Fibroblast of upper back skin (primary cell): ENCODE measurements around the gene ZBED1.
A peak's percentile ranks its signal among the peaks of the same experiment; 100 is the strongest.
"Not testable (repeated sequence)": the region's sequence is repeated elsewhere in the genome, so short reads cannot be mapped to it uniquely, and the experiment has no call there.

Source experiments
- DNase-seq: peaks from one replicate; pipeline ENCODE4 v3.0.0-alpha.2; 2013

ZBED1 gene

GRCh38 chrX:2500803-2501558 lies at the start of gene ZBED1, which contains the start of gene DHRSX:
ZBED1 (minus strand) TSS chrX:2500976; CDS start chrX:2490719, 10,257 bp downstream.
DHRSX (minus strand) TSS chrX:2500976; CDS start chrX:2500925, 51 bp downstream.
- DNase-seq: peak; percentile 23

GRCh38 chrX:2549876-2550275 lies 49.1 kb upstream of the ZBED1 start:
- no peak for DNase-seq

GRCh38 chrX:2548711-2549423 lies 48.1 kb upstream of the ZBED1 start:
- peak; percentile 4 for DNase-seq

- DNase-seq: no peak
Observed at GRCh38 chrX:2547736-2548135, 47.0 kb upstream of the ZBED1 start.

GRCh38 chrX:2546496-2546895 lies 45.7 kb upstream of the ZBED1 start:
- DNase-seq: no peak

GRCh38 chrX:2545144-2545543 lies 44.4 kb upstream of the ZBED1 start:
- no peak for DNase-seq

- DNase-seq: no peak
Observed at GRCh38 chrX:2542826-2543521, 42.2 kb upstream of the ZBED1 start.

GRCh38 chrX:2541603-2542002 lies 40.8 kb upstream of the ZBED1 start:
- DNase-seq: no peak

- DNase-seq: no peak
Observed at GRCh38 chrX:2540426-2540947, 39.7 kb upstream of the ZBED1 start.

GRCh38 chrX:2539586-2539985 lies 38.8 kb upstream of the ZBED1 start:
- DNase-seq: no peak

GRCh38 chrX:2538031-2538757 lies 37.4 kb upstream of the ZBED1 start:
- no peak for DNase-seq

- DNase-seq: no peak
Observed at GRCh38 chrX:2536974-2537373, 36.2 kb upstream of the ZBED1 start.

GRCh38 chrX:2536141-2536540 lies 35.4 kb upstream of the ZBED1 start:
- no peak for DNase-seq

GRCh38 chrX:2534261-2535021 lies 33.7 kb upstream of the ZBED1 start:
- DNase-seq: not testable (repeated sequence)

- DNase-seq: no peak
Observed at GRCh38 chrX:2533424-2533823, 32.6 kb upstream of the ZBED1 start.

- no peak for DNase-seq
Observed at GRCh38 chrX:2526390-2526789, 25.6 kb upstream of the ZBED1 start.

- no peak for DNase-seq
Observed at GRCh38 chrX:2523911-2524310, 23.1 kb upstream of the ZBED1 start.

- DNase-seq: no peak
Observed at GRCh38 chrX:2521927-2522386, 21.2 kb upstream of the ZBED1 start.

GRCh38 chrX:2521092-2521926 lies 20.5 kb upstream of the ZBED1 start:
- DNase-seq: no peak

GRCh38 chrX:2520539-2520938 lies 19.8 kb upstream of the ZBED1 start:
- no peak for DNase-seq

GRCh38 chrX:2519638-2520037 lies 18.9 kb upstream of the ZBED1 start:
- DNase-seq: not testable (repeated sequence)
